GM23248 (cell line): Measurements from ENCODE around the gene MME. TPM values are rescaled to one million over a fixed set of nuclear protein-coding genes. Genes with fewer than 3 reads are reported as not detected.
"Not testable (repeated sequence)": the region's sequence is repeated elsewhere in the genome, so short reads cannot be mapped to it uniquely, and the experiment has no call there.

Experiments
- DNase-seq: peaks from one replicate; pipeline ENCODE4 v3.0.0-alpha.2; 2015
- H2AFZ ChIP-seq: fragments of 200-600 bp; sonication (generic); 2 replicates; pipeline ENCODE4 v1.6.1; 2016; ENCODE audit warnings: antibody characterized with exemption
- H3F3A ChIP-seq: fragments of 200-600 bp; sonication (generic); 2 replicates; pipeline ENCODE4 v1.6.1; 2016; ENCODE audit warnings: mild to moderate bottlenecking, antibody characterized with exemption, mixed run types; ENCODE audit not compliant: insufficient read depth
- H3K27ac ChIP-seq: fragments of 200-600 bp; sonication (generic); 2 replicates; pipeline ENCODE4 v1.5.1; 2016; ENCODE audit warnings: mild to moderate bottlenecking
- H3K27me3 ChIP-seq: fragments of 200-600 bp; sonication (generic); replicated peaks from 2 replicates; pipeline ENCODE4 v1.6.1; 2016; ENCODE audit warnings: mild to moderate bottlenecking; ENCODE audit not compliant: insufficient read depth
- H3K36me3 ChIP-seq: fragments of 200-600 bp; sonication (generic); 2 replicates; pipeline ENCODE4 v1.6.1; 2016; ENCODE audit warnings: low read depth, mild to moderate bottlenecking
- H3K4me1 ChIP-seq: fragments of 200-600 bp; sonication (generic); 2 replicates; pipeline ENCODE4 v1.6.1; 2016; ENCODE audit warnings: mild to moderate bottlenecking; ENCODE audit not compliant: insufficient read depth
- H3K4me2 ChIP-seq: fragments of 200-600 bp; sonication (generic); one replicate; pipeline ENCODE4 v1.6.1; 2016; ENCODE audit warnings: mild to moderate bottlenecking; ENCODE audit not compliant: unreplicated experiment
- H3K4me3 ChIP-seq: fragments of 200-600 bp; sonication (generic); 2 replicates; pipeline ENCODE4 v1.5.1; 2016; ENCODE audit warnings: mild to moderate bottlenecking
- H3K79me2 ChIP-seq: fragments of 200-600 bp; sonication (generic); 2 replicates; pipeline ENCODE4 v1.6.1; 2016; ENCODE audit warnings: mild to moderate bottlenecking; ENCODE audit not compliant: insufficient read depth
- H3K9ac ChIP-seq: fragments of 200-600 bp; sonication (generic); 2 replicates; pipeline ENCODE4 v1.6.1; 2016; ENCODE audit warnings: mild to moderate bottlenecking
- H3K9me2 ChIP-seq: fragments of 200-600 bp; sonication (generic); 2 replicates; pipeline ENCODE4 v1.6.1; 2016; ENCODE audit warnings: mixed run types, mild to moderate bottlenecking, moderate library complexity; ENCODE audit not compliant: insufficient read depth
- H3K9me3 ChIP-seq: fragments of 200-600 bp; sonication (generic); one replicate; pipeline ENCODE4 v1.6.1; 2017; ENCODE audit warnings: low read depth
- H4K20me1 ChIP-seq: fragments of 200-600 bp; sonication (generic); 2 replicates; pipeline ENCODE4 v1.6.0; 2016; ENCODE audit not compliant: insufficient read depth
- EZH2 ChIP-seq: fragments of 200-600 bp; sonication (generic); IDR thresholded peaks from 2 replicates; pipeline ENCODE4 v1.6.1; 2018; ENCODE audit warnings: antibody characterized with exemption, mild to moderate bottlenecking; ENCODE audit not compliant: insufficient read depth, poor library complexity, severe bottlenecking
- EZH2phosphoT487 ChIP-seq: fragments of 200-600 bp; sonication (generic); IDR thresholded peaks from 2 replicates; pipeline ENCODE4 v1.6.1; 2018; ENCODE audit warnings: antibody characterized with exemption, moderate library complexity, mild to moderate bottlenecking, low read depth; ENCODE audit not compliant: insufficient read depth
- WGBS, 2 experiments: methylation state at CpG; one replicate each; pipeline ENCODE4 v1.1.6; 2015 to 2017; ENCODE audit warnings: low lambda C conversion rate in 2 of 2, low coverage in 1 of 2; ENCODE audit errors: missing lambda C conversion rate in 2 of 2; 5-methylcytosine and 5-hydroxymethylcytosine counted together
- in situ Hi-C: fragments of 300-500 bp; cut with MboI; formaldehyde crosslinking; loops from 2 replicates; pipeline ENCODE4 v1.15.0; 2020
- polyA plus RNA-seq: library from polyadenylated mRNA; unstranded; fragments of >200 nt; fragmentation: Nextera tagmentation; extraction: Ambion mirVana; gene quantifications from 2 replicates; pipeline ENCODE4 v1.2.1, GENCODE V29; 2016
- total RNA-seq: library from RNA; depleted of rRNA; stranded (reverse); fragments of >200 nt; shearing (Covaris generic); gene quantifications from 2 replicates; pipeline ENCODE4 v1.2.3, GENCODE V29; 2014

The MME gene
- total and polyA plus RNA-seq, 2 experiments from 2014 or later: 88.5 to 204 TPM

DNA sequence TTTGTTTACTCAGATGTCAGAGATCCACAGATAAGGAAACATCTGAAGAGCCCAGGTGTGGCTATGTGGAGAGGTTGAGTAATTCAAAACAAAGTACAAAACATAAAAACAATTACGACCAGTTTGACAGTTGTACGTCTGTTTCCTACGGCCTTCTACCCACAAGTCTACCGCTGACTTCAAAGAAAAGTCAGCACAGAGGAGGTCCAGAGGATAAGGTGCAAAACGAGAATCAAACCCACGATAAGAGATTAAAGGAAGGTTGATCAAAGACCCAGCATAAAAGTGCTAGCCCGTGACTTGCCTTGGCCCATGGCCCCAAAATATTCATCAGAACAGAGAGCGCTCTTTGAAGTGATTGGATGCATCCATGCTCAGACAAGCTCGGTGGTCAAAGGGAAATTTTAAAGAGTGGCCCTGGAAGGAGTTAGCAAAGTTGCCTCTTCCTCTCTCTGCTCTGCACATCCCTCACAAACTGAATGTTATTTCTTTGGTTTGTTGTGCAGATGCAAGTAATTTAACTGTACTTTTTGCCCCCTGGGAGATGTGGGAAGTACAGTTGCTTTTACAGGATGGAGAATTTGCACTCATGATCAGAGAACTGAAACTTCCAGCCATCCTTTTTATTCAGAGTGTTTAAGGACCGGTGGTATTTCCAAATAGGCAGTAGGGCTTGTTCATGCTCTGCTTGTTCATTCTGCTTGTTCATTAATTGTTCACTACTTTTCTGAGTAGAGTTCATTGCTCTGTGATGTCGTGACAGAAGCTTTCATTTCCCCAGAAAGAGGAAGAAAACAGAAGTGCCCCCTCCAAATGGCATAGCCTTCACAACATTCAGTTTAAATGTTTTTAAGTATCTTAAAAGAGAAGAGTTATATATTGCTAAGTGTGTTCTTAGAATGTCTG, 31.1 kb downstream of the MME start:
- in situ Hi-C loops: no loop called here
- WGBS, 2 experiments: 90 to 92% methylated on average over 11 of the region's 11 CpGs
- Histone ChIP-seq H4K20me1 (no peaks in the 10 kb centered on the region), H3K79me2 (0 out of 2 replicates have a peak, but pooled peaks cover 5% of the 10 kb centered on the region), H3K9ac (no peak overlapping the region), H3F3A (no peaks in the 10 kb centered on the region), H3K4me1 (no peaks in the 10 kb centered on the region), H3K36me3 (peaks cover 7% of the 10 kb centered on the region; the same call in 1 of the 2 replicates), H3K4me2 (no peak overlapping the region), H3K27ac (no peak overlapping the region), H3K9me2 (no peaks in the 10 kb centered on the region), H3K4me3 (no peak overlapping the region), H2AFZ (no peak overlapping the region), H3K27me3 (no peaks in the 10 kb centered on the region), H3K9me3 (no peaks in the 10 kb centered on the region)
- no peak for DNase-seq
- TF ChIP-seq EZH2 (no peak), EZH2phosphoT487 (no peak)

DNA sequence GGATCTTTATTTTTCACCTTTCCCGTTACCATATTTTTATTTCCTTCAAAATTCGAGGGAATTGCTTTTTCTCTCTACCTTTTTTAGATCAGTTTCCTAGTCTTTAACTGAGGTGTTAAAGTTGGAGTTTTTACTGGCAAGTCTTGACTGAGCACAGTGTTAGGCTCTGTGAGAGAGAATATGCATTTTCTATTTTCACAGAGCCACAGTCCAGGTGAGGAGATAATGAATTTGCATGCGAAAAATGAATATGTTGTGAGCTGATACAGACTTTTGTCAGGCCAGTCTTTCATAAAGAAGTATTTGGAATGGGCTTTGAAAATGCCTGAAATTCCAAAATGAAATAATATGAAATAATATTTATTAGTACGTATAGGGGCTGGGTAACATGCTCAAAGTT, 31.9 kb downstream of the MME start:
- H4K20me1 ChIP-seq: no peaks in the 10 kb centered on the region
- H3K9me3 ChIP-seq: no peaks in the 10 kb centered on the region
- no peaks in the 10 kb centered on the region for H3K27me3 ChIP-seq
- TF ChIP-seq EZH2: no peak
- no peak for TF ChIP-seq EZH2phosphoT487
- no peaks in the 10 kb centered on the region for H3F3A ChIP-seq
- no peak overlapping the region for H3K9ac ChIP-seq
- peaks cover 14% of the 10 kb centered on the region for H3K36me3 ChIP-seq
- peaks cover 4% of the 10 kb centered on the region; the same call in 1 of the 2 replicates for H3K4me1 ChIP-seq
- in situ Hi-C loops: no loop called here
- no peak overlapping the region for H3K4me3 ChIP-seq
- H2AFZ ChIP-seq: no peak overlapping the region
- H3K9me2 ChIP-seq: no peaks in the 10 kb centered on the region
- no peaks in the 10 kb centered on the region for H3K79me2 ChIP-seq
- H3K27ac ChIP-seq: no peak overlapping the region
- no peak for DNase-seq
- 91 to 95% methylated on average over 4 of the region's 4 CpGs for WGBS, 2 experiments
- no peak overlapping the region for H3K4me2 ChIP-seq

DNA sequence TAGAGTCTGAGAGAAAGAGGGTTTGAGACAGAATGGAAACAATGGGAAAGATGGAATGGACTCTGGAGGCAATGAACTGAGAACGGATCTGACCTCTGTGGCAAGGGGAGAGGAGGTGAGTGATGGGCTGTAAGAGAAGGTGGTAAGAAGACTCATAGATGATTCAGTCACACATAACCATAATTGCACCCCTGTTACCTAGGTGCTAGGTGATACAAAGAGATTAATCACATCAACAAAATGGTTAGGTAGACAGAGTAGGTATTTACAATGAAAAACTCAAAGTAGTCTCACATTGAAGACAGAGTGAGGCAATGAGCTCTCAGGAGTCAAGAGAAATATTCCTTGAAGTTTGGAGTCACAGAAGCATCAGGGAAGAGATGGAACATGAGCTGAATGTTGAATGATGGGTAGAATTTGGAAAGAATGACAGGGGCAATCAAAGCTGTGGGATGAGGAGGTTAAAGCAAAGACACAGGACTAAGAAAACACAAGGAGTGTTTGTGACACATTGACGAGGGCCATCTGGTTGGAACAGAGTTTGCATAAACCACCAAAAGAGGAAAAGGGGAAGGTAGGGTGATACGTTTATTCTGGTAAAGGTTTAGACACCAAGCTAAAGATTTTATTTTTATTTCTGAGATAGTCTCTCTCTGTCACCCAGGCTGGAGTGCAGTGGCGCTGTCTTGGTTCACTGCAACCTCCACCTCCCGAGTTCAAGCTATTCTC, 32.7 kb downstream of the MME start:
- H3K9me2 ChIP-seq: no peaks in the 10 kb centered on the region
- H3F3A ChIP-seq: no peaks in the 10 kb centered on the region
- in situ Hi-C loops: no loop called here
- no peak overlapping the region for H3K9ac ChIP-seq
- no peak overlapping the region for H2AFZ ChIP-seq
- no peaks in the 10 kb centered on the region for H3K9me3 ChIP-seq
- H3K4me2 ChIP-seq: no peak overlapping the region
- peaks cover 11% of the 10 kb centered on the region for H3K36me3 ChIP-seq
- no peaks in the 10 kb centered on the region for H3K79me2 ChIP-seq
- H3K27ac ChIP-seq: no peak overlapping the region
- TF ChIP-seq EZH2phosphoT487 (no peak), EZH2 (no peak)
- 98% methylated on average over 5 of the region's 5 CpGs for WGBS, 2 experiments
- no peak overlapping the region for H3K4me3 ChIP-seq
- H4K20me1 ChIP-seq: no peaks in the 10 kb centered on the region
- H3K27me3 ChIP-seq: no peaks in the 10 kb centered on the region
- peaks cover 9% of the 10 kb centered on the region; the same call in 1 of the 2 replicates for H3K4me1 ChIP-seq
- no peak for DNase-seq

DNA sequence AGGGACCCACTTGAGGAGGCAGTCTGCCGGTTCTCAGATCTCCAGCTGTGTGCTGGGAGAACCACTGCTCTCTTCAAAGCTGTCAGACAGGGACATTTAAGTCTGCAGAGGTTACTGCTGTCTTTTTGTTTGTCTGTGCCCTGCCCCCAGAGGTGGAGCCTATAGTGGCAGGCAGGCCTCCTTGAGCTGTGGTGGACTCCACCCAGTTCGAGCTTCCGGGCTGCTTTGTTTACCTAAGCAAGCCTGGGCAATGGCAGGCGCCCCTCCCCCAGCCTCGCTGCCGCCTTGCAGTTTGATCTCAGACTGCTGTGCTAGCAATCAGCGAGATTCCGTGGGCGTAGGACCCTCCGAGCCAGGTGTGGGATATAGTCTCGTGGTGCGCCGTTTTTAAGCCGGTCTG, 44.6 kb downstream of the MME start:
- H3F3A ChIP-seq, H3K9me2 ChIP-seq, H3K9ac ChIP-seq, H3K27ac ChIP-seq, DNase-seq, H3K4me1 ChIP-seq, H4K20me1 ChIP-seq, H3K27me3 ChIP-seq, H3K79me2 ChIP-seq, H2AFZ ChIP-seq, H3K4me2 ChIP-seq, H3K4me3 ChIP-seq, in situ Hi-C loops, H3K9me3 ChIP-seq: not testable (repeated sequence)
- peaks cover 19% of the 10 kb centered on the region; the same call in 1 of the 2 replicates for H3K36me3 ChIP-seq
- WGBS, 2 experiments: 30 to 48% methylated on average over 3 to 5 of the region's 14 CpGs
